Raji (cell line): ENCODE measurements around the gene KCNE5.

Source experiments
- POLR2A ChIP-seq: IDR thresholded peaks from 2 replicates; pipeline ENCODE4 v1.6.1; 2011; ENCODE audit warnings: low read depth, low read length, control low read depth; ENCODE audit not compliant: insufficient read depth

The KCNE5 gene

GRCh38 chrX:109624641-109625616 is at the start of gene KCNE5:
Gene KCNE5 (minus strand): TSS chrX:109625172. CDS start chrX:109625020, 152 bp downstream.
- TF ChIP-seq POLR2A, result no peak

- TF ChIP-seq POLR2A, result no peak
Observed at GRCh38 chrX:109672239-109672638, 47.3 kb upstream of the KCNE5 start.

GRCh38 chrX:109667986-109668385 is 43.0 kb upstream of the KCNE5 start:
- no peak for TF ChIP-seq POLR2A

GRCh38 chrX:109660435-109661143 is 35.6 kb upstream of the KCNE5 start:
- no peak for TF ChIP-seq POLR2A

- TF ChIP-seq POLR2A, result no peak
Observed at GRCh38 chrX:109658391-109658790, 33.4 kb upstream of the KCNE5 start.

- TF ChIP-seq POLR2A, result no peak
Observed at GRCh38 chrX:109656774-109657173, 31.8 kb upstream of the KCNE5 start.

- no peak for TF ChIP-seq POLR2A
Observed at GRCh38 chrX:109655502-109656201, 30.7 kb upstream of the KCNE5 start.

- TF ChIP-seq POLR2A, result no peak
Observed at GRCh38 chrX:109654516-109655109, 29.6 kb upstream of the KCNE5 start.

GRCh38 chrX:109643687-109644086 is 18.7 kb upstream of the KCNE5 start:
- no peak for TF ChIP-seq POLR2A

- TF ChIP-seq POLR2A, result no peak
Observed at GRCh38 chrX:109638158-109638557, 13.2 kb upstream of the KCNE5 start.

GRCh38 chrX:109635146-109635545 is 10.2 kb upstream of the KCNE5 start:
- no peak for TF ChIP-seq POLR2A

- no peak for TF ChIP-seq POLR2A
Observed at GRCh38 chrX:109632906-109633504, 8.0 kb upstream of the KCNE5 start.

- TF ChIP-seq POLR2A, result no peak
Observed at GRCh38 chrX:109629310-109629709, 4.3 kb upstream of the KCNE5 start.

GRCh38 chrX:109626637-109627036 is 1.7 kb upstream of the KCNE5 start:
- TF ChIP-seq POLR2A, result no peak

- TF ChIP-seq POLR2A, result no peak
Observed at GRCh38 chrX:109623997-109624396, 975 bp downstream of the KCNE5 start.

GRCh38 chrX:109622270-109622669 is 2.7 kb downstream of the KCNE5 start:
- TF ChIP-seq POLR2A, result no peak
